ENCODE results near the gene BAIAP2L1.
"Not testable (repeated sequence)": the region's sequence is repeated elsewhere in the genome, so short reads cannot be mapped to it uniquely, and the experiment has no call there.

The BAIAP2L1 gene

GRCh38 chr7:98398567-98399372 lies 2.1 kb downstream of the BAIAP2L1 start:
- peak; percentile 15 for DNase-seq

- no peak for DNase-seq
Observed at GRCh38 chr7:98396768-98397167, 4.1 kb downstream of the BAIAP2L1 start.

- DNase-seq: no peak
Observed at GRCh38 chr7:98395951-98396350, 4.9 kb downstream of the BAIAP2L1 start.

GRCh38 chr7:98395481-98395880 lies 5.4 kb downstream of the BAIAP2L1 start:
- no peak for DNase-seq

- no peak for DNase-seq
Observed at GRCh38 chr7:98394377-98394836, 6.5 kb downstream of the BAIAP2L1 start.

- DNase-seq: no peak
Observed at GRCh38 chr7:98387544-98388226, 13.2 kb downstream of the BAIAP2L1 start.

- no peak for DNase-seq
Observed at GRCh38 chr7:98387131-98387530, 13.8 kb downstream of the BAIAP2L1 start.

GRCh38 chr7:98385532-98385931 lies 15.4 kb downstream of the BAIAP2L1 start:
- DNase-seq: not testable (repeated sequence)

- DNase-seq: no peak
Observed at GRCh38 chr7:98378210-98378819, 22.6 kb downstream of the BAIAP2L1 start.

- no peak for DNase-seq
Observed at GRCh38 chr7:98376711-98377110, 24.2 kb downstream of the BAIAP2L1 start.

- DNase-seq: no peak
Observed at GRCh38 chr7:98375664-98376063, 25.2 kb downstream of the BAIAP2L1 start.

- no peak for DNase-seq
Observed at GRCh38 chr7:98374285-98374680, 26.6 kb downstream of the BAIAP2L1 start.

GRCh38 chr7:98372993-98373392 lies 27.9 kb downstream of the BAIAP2L1 start:
- DNase-seq: no peak

GRCh38 chr7:98369726-98370125 lies 31.2 kb downstream of the BAIAP2L1 start:
- no peak for DNase-seq

GRCh38 chr7:98368716-98369115 lies 32.2 kb downstream of the BAIAP2L1 start:
- no peak for DNase-seq

- no peak for DNase-seq
Observed at GRCh38 chr7:98366562-98366938, 34.3 kb downstream of the BAIAP2L1 start.

GRCh38 chr7:98365863-98366561 lies 34.9 kb downstream of the BAIAP2L1 start:
- DNase-seq: no peak

- no peak for DNase-seq
Observed at GRCh38 chr7:98364220-98364619, 36.7 kb downstream of the BAIAP2L1 start.

- no peak for DNase-seq
Observed at GRCh38 chr7:98362517-98362916, 38.4 kb downstream of the BAIAP2L1 start.

- DNase-seq: no peak
Observed at GRCh38 chr7:98360221-98361130, 40.4 kb downstream of the BAIAP2L1 start.

- no peak for DNase-seq
Observed at GRCh38 chr7:98359395-98359794, 41.5 kb downstream of the BAIAP2L1 start.

GRCh38 chr7:98358706-98359105 lies 42.2 kb downstream of the BAIAP2L1 start:
- no peak for DNase-seq

All from NCI-H1105 treated with DMSO at 0.1 percent for 48 hours (cell line).